ENCODE data around the gene ZNF579. TPM values are rescaled to one million over a fixed set of nuclear protein-coding genes. Genes with fewer than 3 reads are reported as not detected.

ZNF579 gene, protein sequence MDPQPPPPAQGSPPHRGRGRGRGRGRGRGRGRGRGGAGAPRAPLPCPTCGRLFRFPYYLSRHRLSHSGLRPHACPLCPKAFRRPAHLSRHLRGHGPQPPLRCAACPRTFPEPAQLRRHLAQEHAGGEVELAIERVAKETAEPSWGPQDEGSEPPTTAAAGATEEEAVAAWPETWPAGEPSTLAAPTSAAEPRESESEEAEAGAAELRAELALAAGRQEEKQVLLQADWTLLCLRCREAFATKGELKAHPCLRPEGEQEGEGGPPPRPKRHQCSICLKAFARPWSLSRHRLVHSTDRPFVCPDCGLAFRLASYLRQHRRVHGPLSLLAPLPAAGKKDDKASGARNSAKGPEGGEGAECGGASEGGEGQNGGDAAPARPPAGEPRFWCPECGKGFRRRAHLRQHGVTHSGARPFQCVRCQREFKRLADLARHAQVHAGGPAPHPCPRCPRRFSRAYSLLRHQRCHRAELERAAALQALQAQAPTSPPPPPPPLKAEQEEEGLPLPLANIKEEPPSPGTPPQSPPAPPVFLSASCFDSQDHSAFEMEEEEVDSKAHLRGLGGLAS
- total RNA-seq (2021), result 19.9 and 21.5 TPM in 2 replicates
- long read RNA-seq, result 0 reads

DNA sequence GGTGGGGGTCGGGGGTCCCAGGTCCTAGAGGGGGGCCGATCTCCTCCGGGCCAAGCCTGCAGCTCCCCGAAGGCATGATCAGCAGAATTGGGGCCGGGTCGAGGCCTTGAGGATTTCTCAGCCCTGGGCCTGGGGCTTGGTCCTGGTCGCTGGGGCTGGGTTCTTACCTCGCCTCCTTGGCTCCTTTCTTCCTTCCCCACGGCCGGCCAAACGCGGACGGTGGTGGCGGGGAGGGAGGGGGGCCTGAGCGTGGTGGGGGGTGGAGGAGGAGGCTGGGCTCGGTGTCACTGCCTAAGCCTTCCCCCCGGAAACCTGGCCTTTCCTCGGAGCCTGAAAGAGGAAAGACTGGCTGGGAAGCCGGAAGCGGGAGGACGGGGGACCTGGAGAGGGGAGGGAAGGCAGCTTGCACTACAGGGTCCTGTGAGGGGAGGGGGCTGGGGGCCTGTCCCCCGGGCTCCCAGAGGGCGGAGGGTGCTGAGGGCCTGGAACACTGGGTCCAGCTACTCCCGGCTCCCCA is at the start of gene ZNF579:
Gene ZNF579 (minus strand): TSS at position 221 of the 517 bp plus-strand sequence. CDS start 1,209 bp downstream, outside the sequence.
- no CpG with 5 or more reads among the region's 24 CpGs for WGBS (ENCODE audit: extremely low coverage, insufficient read length, low lambda C conversion rate)
- Histone ChIP-seq H4K5ac (ENCODE audit: insufficient read length, low read depth, low read length) (no peak within 1 kb of the TSS), H3K9ac (ENCODE audit: extremely low read depth, insufficient read length, low read length) (peak within 1 kb of the TSS; percentile 88), H3K27ac (ENCODE audit: insufficient read length, low read depth, low read length) (no peak within 1 kb of the TSS), H4K8ac (replicated peaks; ENCODE audit: insufficient read length, low read depth, low read length) (no peak within 1 kb of the TSS), H2AFZ (ENCODE audit: low read length) (no peak within 1 kb of the TSS), H4K91ac (ENCODE audit: insufficient read length, low read depth, low read length) (no peak within 1 kb of the TSS), H2BK15ac (ENCODE audit: low read depth, low read length) (no peak within 1 kb of the TSS), H3K79me2 (ENCODE audit: insufficient read depth, low read length) (peaks cover 1% of the 10 kb centered on the region; the same call in 1 of the 2 replicates), H2BK12ac (ENCODE audit: insufficient read length, low read depth, low read length) (no peak within 1 kb of the TSS), H3K27me3 (ENCODE audit: insufficient read depth, low read length) (no peaks in the 10 kb centered on the region), H3K4ac (ENCODE audit: low read depth, low read length) (no peak within 1 kb of the TSS), H3K18ac (ENCODE audit: insufficient read length, low read depth, low read length) (peak within 1 kb of the TSS; percentile 91), H3K14ac (ENCODE audit: insufficient read depth, low read length) (peak within 1 kb of the TSS; percentile 89), H2AK5ac (ENCODE audit: insufficient read length, low read length) (no peak within 1 kb of the TSS), H3K56ac (ENCODE audit: insufficient read length, low read depth, low read length) (no peak within 1 kb of the TSS), H3T11ph (ENCODE audit: low read length) (no peak within 1 kb of the TSS), H3K4me2 (ENCODE audit: insufficient read depth, insufficient read length, low read length) (peak within 1 kb of the TSS; percentile 76), H3K23ac (ENCODE audit: insufficient read length, low read depth, low read length) (no peak within 1 kb of the TSS), H3K23me2 (ENCODE audit: insufficient read length, low read depth, low read length, poor library complexity, severe bottlenecking) (no peaks in the 10 kb centered on the region), H2BK5ac (ENCODE audit: insufficient read length, low read length) (no peak within 1 kb of the TSS), H2BK120ac (ENCODE audit: low read depth, low read length, poor library complexity, severe bottlenecking) (no peak within 1 kb of the TSS), H3K79me1 (ENCODE audit: insufficient read depth, low read depth, low read length, poor library complexity, severe bottlenecking) (peaks cover 3% of the 10 kb centered on the region), H3K4me1 (ENCODE audit: insufficient read depth, low read length) (no peaks in the 10 kb centered on the region), H4K20me1 (ENCODE audit: control insufficient read depth, insufficient read depth, insufficient read length) (no peaks in the 10 kb centered on the region), H2BK20ac (ENCODE audit: low read depth, low read length, poor library complexity, severe bottlenecking) (no peak within 1 kb of the TSS), H3K9me3 (ENCODE audit: control insufficient read depth, low read depth, low read length) (no peaks in the 10 kb centered on the region)
- peak; percentile 87 for DNase-seq
- Mint-ChIP-seq H3K9me3 (no peaks in the 10 kb centered on the region), H3K27ac (peak within 1 kb of the TSS; percentile 10 to 93 (median 92); a peak in 5 of 7 replicates), H3K27me3 (ENCODE audit: low read depth) (peaks cover 9% of the 10 kb centered on the region), H3K4me1 (peaks cover 14 to 20% of the 10 kb centered on the region in 2 experiments), H3K36me3 (ENCODE audit: insufficient read depth in 1 of 3, low read depth in 3 of 3) (peaks cover 9 to 25% (median 19%) of the 10 kb centered on the region in 3 experiments), H3K4me3 (peak within 1 kb of the TSS; percentile 89 to 95)
- TF ChIP-seq, protein P1, sequence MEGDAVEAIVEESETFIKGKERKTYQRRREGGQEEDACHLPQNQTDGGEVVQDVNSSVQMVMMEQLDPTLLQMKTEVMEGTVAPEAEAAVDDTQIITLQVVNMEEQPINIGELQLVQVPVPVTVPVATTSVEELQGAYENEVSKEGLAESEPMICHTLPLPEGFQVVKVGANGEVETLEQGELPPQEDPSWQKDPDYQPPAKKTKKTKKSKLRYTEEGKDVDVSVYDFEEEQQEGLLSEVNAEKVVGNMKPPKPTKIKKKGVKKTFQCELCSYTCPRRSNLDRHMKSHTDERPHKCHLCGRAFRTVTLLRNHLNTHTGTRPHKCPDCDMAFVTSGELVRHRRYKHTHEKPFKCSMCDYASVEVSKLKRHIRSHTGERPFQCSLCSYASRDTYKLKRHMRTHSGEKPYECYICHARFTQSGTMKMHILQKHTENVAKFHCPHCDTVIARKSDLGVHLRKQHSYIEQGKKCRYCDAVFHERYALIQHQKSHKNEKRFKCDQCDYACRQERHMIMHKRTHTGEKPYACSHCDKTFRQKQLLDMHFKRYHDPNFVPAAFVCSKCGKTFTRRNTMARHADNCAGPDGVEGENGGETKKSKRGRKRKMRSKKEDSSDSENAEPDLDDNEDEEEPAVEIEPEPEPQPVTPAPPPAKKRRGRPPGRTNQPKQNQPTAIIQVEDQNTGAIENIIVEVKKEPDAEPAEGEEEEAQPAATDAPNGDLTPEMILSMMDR (conservative IDR thresholded peaks at IDR 0.05), result no peak

Measured in H9 (cell line).